Mesendoderm (in vitro differentiated cells): ENCODE data around the gene ERBB4.

ENCODE experiments used
- DNase-seq: peaks from one replicate; pipeline ENCODE4 v3.0.0; 2013
- H2AK5ac ChIP-seq: 2 replicates; pipeline ENCODE4 v1.6.1; 2013; ENCODE audit warnings: low read length, inconsistent platforms
- H2BK120ac ChIP-seq: 2 replicates; pipeline ENCODE4 v1.6.1; 2013; ENCODE audit warnings: low read depth, mild to moderate bottlenecking, low read length, moderate library complexity, mixed read lengths
- H2BK15ac ChIP-seq: replicated peaks from 2 replicates; pipeline ENCODE4 v1.6.1; 2013; ENCODE audit warnings: low read depth, mild to moderate bottlenecking, moderate library complexity
- H2BK5ac ChIP-seq: 2 replicates; pipeline ENCODE4 v1.6.1; 2013; ENCODE audit warnings: low read length, inconsistent platforms
- H3K18ac ChIP-seq: 2 replicates; pipeline ENCODE4 v1.6.1; 2013; ENCODE audit warnings: mild to moderate bottlenecking, low read length, mixed read lengths
- H3K23ac ChIP-seq: one replicate; pipeline ENCODE4 v1.6.1; 2013; ENCODE audit warnings: low read length
- H3K27ac ChIP-seq: 2 replicates; pipeline ENCODE4 v1.5.1; 2013; ENCODE audit warnings: low read depth, mild to moderate bottlenecking, inconsistent platforms, low read length, moderate library complexity
- H3K27me3 ChIP-seq: 2 replicates; pipeline ENCODE4 v1.6.1; 2013; ENCODE audit warnings: low read length, control low read depth, mild to moderate bottlenecking, inconsistent platforms; ENCODE audit not compliant: insufficient read depth, poor library complexity
- H3K36me3 ChIP-seq: 2 replicates; pipeline ENCODE4 v1.6.1; 2013; ENCODE audit warnings: low read length, inconsistent platforms; ENCODE audit not compliant: control insufficient read depth, insufficient read depth
- H3K4ac ChIP-seq: one replicate; pipeline ENCODE4 v1.6.1; 2013; ENCODE audit warnings: low read depth, mild to moderate bottlenecking, low read length, moderate library complexity
- H3K4me1 ChIP-seq: 2 replicates; pipeline ENCODE4 v1.6.1; 2013; ENCODE audit warnings: low read depth, low read length, inconsistent platforms; ENCODE audit not compliant: control insufficient read depth
- H3K4me2 ChIP-seq: 2 replicates; pipeline ENCODE4 v1.6.1; 2013; ENCODE audit warnings: low read length
- H3K4me3 ChIP-seq: 2 replicates; pipeline ENCODE4 v1.5.1; 2013; ENCODE audit warnings: mild to moderate bottlenecking, low read length
- H3K56ac ChIP-seq: one replicate; pipeline ENCODE4 v1.6.1; 2013; ENCODE audit warnings: low read length
- H3K79me1 ChIP-seq: 2 replicates; pipeline ENCODE4 v1.6.1; 2013; ENCODE audit warnings: low read length, inconsistent platforms
- H3K79me2 ChIP-seq: 2 replicates; pipeline ENCODE4 v1.6.1; 2013; ENCODE audit warnings: mild to moderate bottlenecking, low read length; ENCODE audit not compliant: control insufficient read depth, insufficient read depth
- H3K9ac ChIP-seq: 2 replicates; pipeline ENCODE4 v1.6.1; 2013; ENCODE audit warnings: low read length, inconsistent platforms
- H4K5ac ChIP-seq: one replicate; pipeline ENCODE4 v1.6.1; 2013; ENCODE audit warnings: low read length
- H4K8ac ChIP-seq: one replicate; pipeline ENCODE4 v1.6.1; 2013; ENCODE audit warnings: low read depth, mild to moderate bottlenecking, control low read depth, low read length, moderate library complexity
- WGBS: extraction: QIAGEN DNeasy Blood & Tissue Kit; methylation state at CpG from one replicate; pipeline ENCODE4 v1.1.7; 2013; ENCODE audit warnings: low lambda C conversion rate, missing lambda C conversion rate; ENCODE audit not compliant: insufficient coverage; ENCODE audit errors: extremely low coverage; 5-methylcytosine and 5-hydroxymethylcytosine counted together

ERBB4 gene

DNA sequence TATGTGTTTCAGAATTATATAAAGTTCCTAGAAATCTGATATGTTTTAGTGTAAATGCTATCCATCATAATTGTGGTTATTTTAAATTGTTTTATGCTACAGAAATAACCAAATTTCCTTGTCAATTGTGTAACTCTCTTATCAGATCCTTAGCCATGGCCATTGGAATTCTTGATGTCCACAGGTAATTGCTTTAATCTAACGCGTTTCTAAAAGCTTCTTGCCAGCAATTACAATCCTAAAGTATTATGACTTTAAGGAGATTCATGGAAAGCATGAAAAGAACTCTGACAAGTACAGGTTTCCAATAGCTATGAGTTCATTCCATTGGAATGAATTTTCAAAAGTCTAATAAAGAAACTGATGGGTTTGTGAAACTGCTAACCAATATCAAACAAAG is 472.1 kb downstream of the ERBB4 start:
- H3K27me3 ChIP-seq: no peaks in the 10 kb centered on the region
- H2AK5ac ChIP-seq: no peak overlapping the region
- no peak overlapping the region for H4K8ac ChIP-seq
- no peak overlapping the region for H3K27ac ChIP-seq
- H3K9ac ChIP-seq: no peak overlapping the region
- no peak overlapping the region for H2BK15ac ChIP-seq
- WGBS: no CpG with 5 or more reads among the region's 2 CpGs
- no peak overlapping the region for H3K4me2 ChIP-seq
- H3K4ac ChIP-seq: no peak overlapping the region
- no peaks in the 10 kb centered on the region for H3K79me1 ChIP-seq
- no peak for DNase-seq
- no peak overlapping the region for H3K18ac ChIP-seq
- no peak overlapping the region for H3K56ac ChIP-seq
- no peak overlapping the region for H3K23ac ChIP-seq
- H3K4me1 ChIP-seq: no peaks in the 10 kb centered on the region
- H3K36me3 ChIP-seq: no peaks in the 10 kb centered on the region
- no peak overlapping the region for H3K4me3 ChIP-seq
- no peak overlapping the region for H2BK5ac ChIP-seq
- no peak overlapping the region for H4K5ac ChIP-seq
- no peaks in the 10 kb centered on the region for H3K79me2 ChIP-seq
- no peak overlapping the region for H2BK120ac ChIP-seq

DNA sequence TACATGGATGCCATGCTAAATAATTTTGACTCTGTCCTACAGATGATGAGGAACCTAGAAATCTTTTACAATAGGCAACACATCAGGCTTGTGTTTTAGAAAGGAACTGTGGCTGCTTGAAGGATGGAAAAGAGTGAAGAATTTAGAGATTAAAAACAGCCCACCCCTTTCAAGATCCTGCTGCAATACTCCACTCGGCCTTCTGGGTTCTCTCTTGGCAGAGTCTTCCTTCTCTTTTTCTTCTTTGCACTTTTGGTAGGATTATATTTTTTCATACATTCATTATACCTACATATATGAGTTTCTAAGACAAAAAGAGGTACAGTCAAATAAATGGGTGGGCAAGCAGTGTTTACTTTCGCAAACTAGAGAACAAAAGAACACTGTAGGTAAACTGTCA is 474.3 kb downstream of the ERBB4 start:
- Histone ChIP-seq H3K36me3 (no peaks in the 10 kb centered on the region), H4K8ac (no peak overlapping the region), H2BK5ac (no peak overlapping the region), H2BK15ac (no peak overlapping the region), H2AK5ac (no peak overlapping the region), H3K27me3 (no peaks in the 10 kb centered on the region), H4K5ac (no peak overlapping the region), H3K18ac (no peak overlapping the region), H3K79me2 (no peaks in the 10 kb centered on the region), H3K9ac (no peak overlapping the region), H3K4ac (no peak overlapping the region), H3K4me3 (no peak overlapping the region), H3K27ac (no peak overlapping the region), H3K4me2 (no peak overlapping the region), H2BK120ac (no peak overlapping the region), H3K79me1 (no peaks in the 10 kb centered on the region), H3K56ac (no peak overlapping the region), H3K23ac (no peak overlapping the region), H3K4me1 (no peaks in the 10 kb centered on the region)
- no CpG with 5 or more reads among the region's 2 CpGs for WGBS
- peak; percentile 6 for DNase-seq

GRCh38 chr2:212052412-212053159 is 486.0 kb downstream of the ERBB4 start:
- no peak overlapping the region for H3K4me3 ChIP-seq
- H4K5ac ChIP-seq: no peak overlapping the region
- no peaks in the 10 kb centered on the region for H3K79me2 ChIP-seq
- no peak overlapping the region for H2AK5ac ChIP-seq
- H3K4me2 ChIP-seq: no peak overlapping the region
- no peaks in the 10 kb centered on the region for H3K27me3 ChIP-seq
- H3K4ac ChIP-seq: no peak overlapping the region
- no peak overlapping the region for H2BK5ac ChIP-seq
- no peak overlapping the region for H4K8ac ChIP-seq
- WGBS: no CpG with 5 or more reads among the region's 4 CpGs
- H3K4me1 ChIP-seq: no peaks in the 10 kb centered on the region
- H3K9ac ChIP-seq: no peak overlapping the region
- no peaks in the 10 kb centered on the region for H3K36me3 ChIP-seq
- H3K79me1 ChIP-seq: no peaks in the 10 kb centered on the region
- H3K27ac ChIP-seq: no peak overlapping the region
- no peak overlapping the region for H2BK15ac ChIP-seq
- H3K18ac ChIP-seq: no peak overlapping the region
- DNase-seq: no peak
- no peak overlapping the region for H3K56ac ChIP-seq
- H2BK120ac ChIP-seq: no peak overlapping the region
- H3K23ac ChIP-seq: no peak overlapping the region

GRCh38 chr2:212050871-212051270 is 487.7 kb downstream of the ERBB4 start:
- Histone ChIP-seq H3K27ac (no peak overlapping the region), H3K23ac (no peak overlapping the region), H3K4me3 (no peak overlapping the region), H3K4me1 (no peaks in the 10 kb centered on the region), H3K27me3 (no peaks in the 10 kb centered on the region), H4K5ac (no peak overlapping the region), H3K4ac (no peak overlapping the region), H3K4me2 (no peak overlapping the region), H3K79me1 (no peaks in the 10 kb centered on the region), H4K8ac (no peak overlapping the region), H2BK15ac (no peak overlapping the region), H3K79me2 (no peaks in the 10 kb centered on the region), H2BK120ac (no peak overlapping the region), H3K36me3 (no peaks in the 10 kb centered on the region), H3K9ac (no peak overlapping the region), H3K18ac (no peak overlapping the region), H3K56ac (no peak overlapping the region), H2BK5ac (no peak overlapping the region), H2AK5ac (no peak overlapping the region)
- no peak for DNase-seq
- WGBS: no CpG with 5 or more reads among the region's 2 CpGs

DNA sequence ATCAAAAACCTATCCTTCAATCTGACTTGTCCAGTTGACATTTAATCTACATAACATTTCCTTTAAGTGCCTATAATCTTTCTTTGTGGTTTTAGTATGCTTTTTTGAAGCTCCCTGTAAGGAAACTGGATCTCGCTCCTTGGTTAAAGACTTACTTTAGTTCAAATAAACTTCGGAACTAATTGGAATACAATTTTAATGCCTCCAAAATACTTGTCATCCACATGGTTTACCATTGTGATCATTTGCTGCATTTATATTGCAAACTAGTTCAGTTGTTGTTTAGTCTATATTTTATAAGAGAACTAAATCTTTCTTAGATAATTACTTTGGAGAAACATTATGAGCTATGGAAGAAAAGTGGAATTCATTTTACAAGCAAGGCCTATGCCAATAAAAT is 496.0 kb downstream of the ERBB4 start:
- no peak overlapping the region for H3K27ac ChIP-seq
- H2BK120ac ChIP-seq: no peak overlapping the region
- H3K79me1 ChIP-seq: no peaks in the 10 kb centered on the region
- no peak overlapping the region for H2BK15ac ChIP-seq
- H4K8ac ChIP-seq: no peak overlapping the region
- no peaks in the 10 kb centered on the region for H3K4me1 ChIP-seq
- no peak overlapping the region for H3K4me2 ChIP-seq
- no peak overlapping the region for H2AK5ac ChIP-seq
- no CpG with 5 or more reads among the region's 2 CpGs for WGBS
- no peaks in the 10 kb centered on the region for H3K36me3 ChIP-seq
- no peak overlapping the region for H4K5ac ChIP-seq
- no peak overlapping the region for H3K18ac ChIP-seq
- no peak for DNase-seq
- H3K4me3 ChIP-seq: no peak overlapping the region
- H3K56ac ChIP-seq: no peak overlapping the region
- no peaks in the 10 kb centered on the region for H3K27me3 ChIP-seq
- no peak overlapping the region for H2BK5ac ChIP-seq
- H3K4ac ChIP-seq: no peak overlapping the region
- H3K79me2 ChIP-seq: no peaks in the 10 kb centered on the region
- no peak overlapping the region for H3K9ac ChIP-seq
- H3K23ac ChIP-seq: no peak overlapping the region

GRCh38 chr2:212037062-212037461 is 501.5 kb downstream of the ERBB4 start:
- H2BK5ac ChIP-seq: no peak overlapping the region
- no peaks in the 10 kb centered on the region for H3K36me3 ChIP-seq
- no peak overlapping the region for H2BK15ac ChIP-seq
- no peak overlapping the region for H3K18ac ChIP-seq
- DNase-seq: no peak
- no peaks in the 10 kb centered on the region for H3K4me1 ChIP-seq
- no peak overlapping the region for H3K23ac ChIP-seq
- H3K27me3 ChIP-seq: no peaks in the 10 kb centered on the region
- H3K56ac ChIP-seq: no peak overlapping the region
- H3K27ac ChIP-seq: no peak overlapping the region
- no peak overlapping the region for H3K4me2 ChIP-seq
- H3K4me3 ChIP-seq: no peak overlapping the region
- H4K8ac ChIP-seq: no peak overlapping the region
- no peaks in the 10 kb centered on the region for H3K79me2 ChIP-seq
- H3K9ac ChIP-seq: no peak overlapping the region
- H3K79me1 ChIP-seq: no peaks in the 10 kb centered on the region
- no peak overlapping the region for H3K4ac ChIP-seq
- no peak overlapping the region for H2BK120ac ChIP-seq
- H2AK5ac ChIP-seq: no peak overlapping the region
- no peak overlapping the region for H4K5ac ChIP-seq
